GM18519 (cell line): ENCODE data around the gene GFY.

Source experiments
- ATAC-seq: cut with Tn5 transposase; IDR thresholded peaks from one replicate; pipeline ENCODE4 v1.9.1; 2021; ENCODE audit warnings: mild to moderate bottlenecking, moderate library complexity; ENCODE audit not compliant: unreplicated experiment, low FRiP score

GFY gene

DNA sequence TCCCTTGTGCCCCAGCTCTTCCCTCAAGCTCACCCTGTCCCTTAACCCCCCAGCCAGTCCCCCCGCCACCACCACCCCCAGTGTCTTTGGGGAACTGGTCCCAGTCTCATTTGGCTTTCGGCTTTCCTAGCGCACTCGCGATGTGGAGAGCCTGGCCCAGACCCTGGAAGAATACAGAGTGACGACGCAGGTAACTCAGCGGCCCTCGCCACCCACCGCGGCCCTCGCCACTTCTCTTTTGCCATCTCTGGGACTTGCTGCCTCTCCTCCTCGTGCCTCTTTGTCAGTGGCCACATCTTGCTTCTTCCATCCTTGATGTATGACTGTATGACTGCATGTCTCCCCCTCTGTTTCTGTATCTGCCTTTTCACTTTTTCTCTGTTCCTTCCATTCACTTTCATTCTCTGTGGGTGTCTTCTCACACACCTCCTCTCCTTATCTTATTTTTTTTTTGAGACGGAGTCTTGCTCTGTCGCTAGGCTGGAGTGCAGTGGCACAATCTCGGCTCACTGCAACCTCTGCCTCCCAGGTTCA, 17.6 kb upstream of the GFY start:
- no peak for ATAC-seq

DNA sequence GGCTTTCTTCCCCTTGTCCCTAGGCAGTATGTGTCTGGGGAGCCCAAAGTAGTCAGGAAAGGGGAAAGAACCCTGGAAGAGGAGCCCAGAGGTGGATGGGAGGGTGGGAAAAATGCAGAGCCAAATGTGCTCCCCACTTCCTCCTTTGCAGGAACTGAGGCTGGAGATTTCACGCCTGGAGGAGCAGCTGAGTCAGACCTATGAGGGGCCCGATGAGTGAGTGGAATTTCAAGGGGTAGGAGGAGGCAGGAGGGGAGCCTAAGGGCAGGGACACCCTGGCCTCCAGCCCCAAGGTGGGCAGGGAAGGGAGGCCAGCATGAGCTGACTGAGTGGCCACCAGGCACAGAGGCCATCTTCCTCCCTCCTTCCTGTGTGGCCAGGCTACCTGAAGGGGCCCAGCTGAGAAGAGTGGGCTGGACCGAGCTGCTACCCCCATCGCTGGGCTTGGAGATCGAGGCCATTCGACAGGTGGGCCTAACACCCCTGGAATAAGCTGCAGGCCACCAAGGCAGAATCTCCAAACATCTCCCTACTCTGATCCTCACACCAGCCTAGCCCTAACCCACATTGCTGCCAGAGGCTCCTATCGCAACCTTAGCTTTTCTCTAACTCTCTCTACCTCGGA, 16.3 kb upstream of the GFY start:
- ATAC-seq = no peak

DNA sequence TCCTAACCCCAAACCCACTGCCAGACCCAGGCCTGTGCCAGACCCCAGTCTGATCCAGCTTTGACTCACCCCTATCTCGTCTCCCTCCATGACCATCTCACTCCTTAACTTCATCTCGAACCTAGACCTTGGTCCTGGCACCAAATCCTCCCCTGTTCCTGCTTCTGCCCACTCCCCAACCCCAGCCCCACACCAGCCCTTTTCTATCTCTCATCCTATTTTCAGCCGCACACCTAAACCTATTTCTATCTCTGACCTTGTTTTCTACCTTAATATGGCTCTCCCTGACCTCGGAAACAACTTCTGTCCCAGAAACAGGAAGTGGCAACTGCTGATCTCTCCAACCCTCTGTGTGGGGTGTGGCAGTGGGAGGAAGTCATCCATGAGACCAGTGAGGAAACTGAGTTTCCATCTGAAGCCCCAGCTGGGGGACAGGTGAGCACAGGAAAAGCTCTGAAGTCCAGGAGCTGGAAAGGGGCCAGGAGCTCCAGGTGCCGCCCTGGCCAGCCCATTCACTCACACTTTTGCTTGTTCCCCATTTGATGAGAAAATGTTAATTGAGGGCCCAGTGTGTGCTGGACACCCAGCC, 15.7 kb upstream of the GFY start:
- no peak for ATAC-seq

DNA sequence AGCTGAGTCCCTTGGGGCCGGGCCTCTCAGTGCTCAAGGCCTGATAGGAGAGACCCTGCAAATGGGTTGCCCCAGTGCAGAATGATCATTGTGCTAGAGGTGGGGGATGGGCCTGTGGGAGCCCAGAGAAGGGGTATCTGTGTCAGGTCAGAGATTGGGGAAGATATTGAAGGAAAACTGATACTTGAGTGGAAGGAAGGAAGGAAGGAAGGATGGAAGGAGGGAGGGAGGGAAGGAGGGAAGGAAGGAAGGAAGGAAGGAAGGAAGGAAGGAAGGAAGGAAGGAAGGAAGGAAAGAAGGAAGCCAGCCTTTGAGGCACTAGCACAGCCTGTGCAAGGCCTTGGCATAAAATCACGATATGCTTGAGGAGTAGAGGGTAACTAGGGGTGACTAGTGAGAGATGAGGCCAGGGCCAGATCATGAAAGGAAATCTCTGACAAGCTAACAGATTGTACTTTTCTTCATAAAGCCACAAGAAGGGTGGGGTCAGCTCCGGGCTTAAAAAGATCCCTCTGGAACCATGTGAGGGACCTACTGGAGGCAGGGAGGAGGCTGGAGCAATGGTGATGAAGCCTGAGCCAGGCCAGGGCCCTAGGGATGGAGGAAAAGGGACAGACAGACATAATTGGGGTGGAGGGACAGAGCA, 13.4 kb upstream of the GFY start:
- no peak for ATAC-seq

DNA sequence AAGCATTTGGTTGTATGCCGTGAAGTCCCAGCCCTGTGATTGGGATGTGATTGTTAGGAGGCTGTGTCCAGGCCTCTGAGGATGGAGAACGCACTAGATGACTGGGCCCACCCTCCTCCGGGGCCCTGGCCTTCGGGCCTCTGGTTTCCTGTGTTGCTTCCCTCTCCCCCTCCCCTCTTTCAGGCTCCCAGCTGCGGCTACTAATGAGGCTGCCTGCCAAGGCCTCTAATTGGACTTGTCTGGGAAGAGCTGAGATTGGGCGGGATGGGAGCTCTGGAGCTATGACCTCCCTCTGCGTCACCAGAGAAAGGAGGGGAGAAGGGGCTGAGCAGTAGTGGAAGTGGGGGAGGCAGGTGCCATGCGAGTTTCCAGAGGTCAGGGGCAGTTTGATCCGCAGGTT, 11.8 kb upstream of the GFY start:
- no peak for ATAC-seq

DNA sequence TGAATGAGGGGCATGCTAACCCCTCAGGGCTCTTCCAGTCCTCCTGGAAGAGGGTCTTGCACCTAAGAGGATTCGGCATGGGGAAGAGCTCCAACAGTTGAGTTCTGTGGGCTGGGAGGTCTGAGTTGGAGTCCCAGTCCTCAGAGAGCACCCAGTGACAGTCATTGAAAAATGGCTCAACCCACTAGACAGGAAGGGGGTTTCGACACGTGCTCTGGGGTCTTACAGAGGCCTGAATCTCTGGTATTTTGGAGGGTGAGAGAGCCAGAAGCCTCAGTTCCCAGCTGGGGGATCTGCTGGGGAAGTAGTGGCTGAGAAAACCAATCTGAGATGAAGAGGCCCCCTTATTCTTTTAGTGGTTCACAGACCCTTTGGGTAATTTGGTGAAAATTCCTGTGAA, 10.9 kb upstream of the GFY start:
- no peak for ATAC-seq

DNA sequence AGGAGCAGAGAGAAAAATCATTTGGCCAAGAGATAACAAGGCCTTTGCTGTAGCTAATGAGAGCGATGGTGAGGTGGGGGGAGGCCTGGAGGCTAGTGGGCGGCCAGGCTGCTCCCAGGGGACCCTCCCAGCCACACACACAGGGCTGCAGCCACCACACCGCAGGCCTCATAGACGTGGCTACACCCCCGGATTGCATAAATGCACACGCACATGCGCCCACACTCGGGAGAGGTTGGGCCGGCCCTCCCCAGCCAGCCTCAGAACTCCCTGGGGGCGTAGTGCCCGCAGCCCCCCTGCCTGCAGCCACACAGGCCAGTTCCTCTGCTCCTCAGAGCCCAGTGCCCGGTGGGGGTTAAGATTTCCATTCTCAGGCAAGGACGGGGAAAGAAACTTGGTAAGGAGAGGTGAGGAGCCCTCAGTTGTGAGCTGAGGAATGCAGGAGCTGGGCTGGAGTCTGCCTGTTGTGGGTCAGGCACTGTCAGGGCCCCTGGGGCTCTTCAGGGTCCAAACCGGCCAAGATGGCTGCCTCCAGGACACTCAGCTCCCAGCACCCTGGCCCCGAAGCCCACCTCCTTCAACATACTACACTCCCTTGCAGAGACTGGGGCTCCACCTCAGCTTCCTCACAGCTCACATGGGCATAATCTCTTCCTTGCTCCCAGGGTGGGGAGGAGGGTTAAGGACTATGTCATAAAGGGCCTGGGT, 9.9 kb upstream of the GFY start:
- ATAC-seq = no peak

DNA sequence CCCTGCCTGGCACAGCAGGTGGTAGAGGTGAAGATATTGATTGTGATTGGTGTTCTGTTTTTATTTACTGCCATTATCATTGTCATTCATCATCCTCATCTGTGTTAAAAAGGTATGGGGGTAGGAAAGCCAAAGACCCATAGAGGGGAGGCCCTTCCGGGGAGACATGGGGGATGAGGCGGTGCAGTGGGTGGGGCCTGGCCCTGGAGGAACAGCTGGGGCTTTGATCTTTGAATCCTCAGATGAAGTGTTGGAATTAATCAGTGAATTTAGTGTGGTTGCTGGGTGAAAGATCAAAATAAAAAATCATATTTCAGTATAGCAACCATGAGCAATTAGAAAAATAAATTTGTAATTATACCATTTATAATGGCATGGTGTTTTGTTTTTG, 9.4 kb upstream of the GFY start:
- ATAC-seq = no peak

DNA sequence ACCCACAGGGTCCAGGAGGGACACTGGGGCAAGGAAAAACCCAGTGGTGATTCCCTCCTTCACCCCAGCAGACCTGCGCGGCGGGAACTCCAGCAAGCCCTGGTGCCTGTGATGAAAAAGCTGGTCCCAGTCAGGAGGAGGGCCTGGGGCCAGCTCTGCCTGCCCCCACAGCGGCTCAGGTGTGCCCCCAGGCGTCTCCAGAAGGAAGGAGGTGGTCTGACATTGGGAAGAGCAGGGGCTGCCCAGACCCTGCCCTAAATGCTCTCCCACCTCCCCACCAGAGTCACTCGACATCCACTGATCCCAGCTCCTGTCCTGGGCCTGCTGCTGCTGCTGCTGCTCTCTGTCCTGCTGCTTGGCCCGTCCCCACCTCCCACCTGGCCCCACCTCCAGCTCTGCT, 8.1 kb upstream of the GFY start:
- no peak for ATAC-seq

DNA sequence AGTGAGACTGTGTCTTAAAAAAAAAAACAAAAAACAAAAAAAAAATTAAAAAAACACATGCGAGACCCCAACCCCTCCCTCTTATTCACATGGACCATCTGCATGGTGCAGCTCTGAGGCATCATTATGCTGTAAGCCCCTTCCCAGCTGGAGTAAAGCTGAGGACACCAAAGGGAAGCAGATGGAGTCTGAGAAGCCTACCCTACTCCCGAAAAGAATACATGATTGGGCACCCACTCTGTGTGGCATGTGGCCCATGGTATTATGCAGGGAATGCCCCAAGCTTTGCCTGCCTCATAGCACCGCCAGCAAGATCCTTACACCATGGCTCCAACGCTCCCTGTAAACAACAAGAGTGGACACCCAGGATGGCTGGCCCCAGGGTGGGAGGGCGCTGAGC, 6.7 kb upstream of the GFY start:
- ATAC-seq = no peak

DNA sequence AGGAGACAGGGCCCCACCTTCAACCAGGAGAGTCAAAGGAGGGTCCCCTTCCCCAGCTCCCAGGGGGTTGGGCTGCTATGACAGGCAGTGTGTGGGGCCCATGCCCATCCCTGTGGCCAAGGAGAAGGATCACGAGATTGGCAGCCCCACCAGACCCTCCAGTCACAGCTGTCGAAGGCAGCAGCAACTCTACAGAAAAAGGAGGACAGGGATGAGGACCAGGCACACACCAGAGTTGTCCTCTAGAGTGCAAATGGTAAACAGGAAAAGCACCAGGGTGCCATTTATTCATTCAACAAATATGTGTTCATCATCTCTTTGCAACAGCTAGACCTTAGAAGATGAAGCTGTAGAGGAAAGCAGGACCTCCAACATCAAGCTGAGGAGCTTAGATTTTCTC, 6.0 kb upstream of the GFY start:
- ATAC-seq = no peak

DNA sequence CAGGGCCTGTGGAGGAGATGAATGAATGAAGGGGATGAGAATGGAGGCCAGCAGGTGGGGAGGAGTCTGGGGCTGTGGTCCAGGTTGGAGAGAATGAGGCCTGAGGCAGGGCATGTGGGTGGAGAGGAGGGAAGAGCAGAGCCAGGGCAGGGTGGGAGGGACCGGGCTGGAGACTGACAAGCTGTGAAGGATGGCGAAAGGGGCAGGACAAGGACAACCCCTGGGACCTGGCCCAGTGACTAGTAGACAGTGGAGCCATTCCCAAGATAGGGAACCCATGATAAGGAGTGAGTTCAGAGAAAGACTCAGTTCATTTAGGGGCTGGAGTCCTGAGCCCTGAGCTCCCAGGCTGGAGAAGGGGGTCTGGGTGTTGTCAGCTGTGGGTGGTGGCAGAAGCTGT, 5.0 kb upstream of the GFY start:
- no peak for ATAC-seq

DNA sequence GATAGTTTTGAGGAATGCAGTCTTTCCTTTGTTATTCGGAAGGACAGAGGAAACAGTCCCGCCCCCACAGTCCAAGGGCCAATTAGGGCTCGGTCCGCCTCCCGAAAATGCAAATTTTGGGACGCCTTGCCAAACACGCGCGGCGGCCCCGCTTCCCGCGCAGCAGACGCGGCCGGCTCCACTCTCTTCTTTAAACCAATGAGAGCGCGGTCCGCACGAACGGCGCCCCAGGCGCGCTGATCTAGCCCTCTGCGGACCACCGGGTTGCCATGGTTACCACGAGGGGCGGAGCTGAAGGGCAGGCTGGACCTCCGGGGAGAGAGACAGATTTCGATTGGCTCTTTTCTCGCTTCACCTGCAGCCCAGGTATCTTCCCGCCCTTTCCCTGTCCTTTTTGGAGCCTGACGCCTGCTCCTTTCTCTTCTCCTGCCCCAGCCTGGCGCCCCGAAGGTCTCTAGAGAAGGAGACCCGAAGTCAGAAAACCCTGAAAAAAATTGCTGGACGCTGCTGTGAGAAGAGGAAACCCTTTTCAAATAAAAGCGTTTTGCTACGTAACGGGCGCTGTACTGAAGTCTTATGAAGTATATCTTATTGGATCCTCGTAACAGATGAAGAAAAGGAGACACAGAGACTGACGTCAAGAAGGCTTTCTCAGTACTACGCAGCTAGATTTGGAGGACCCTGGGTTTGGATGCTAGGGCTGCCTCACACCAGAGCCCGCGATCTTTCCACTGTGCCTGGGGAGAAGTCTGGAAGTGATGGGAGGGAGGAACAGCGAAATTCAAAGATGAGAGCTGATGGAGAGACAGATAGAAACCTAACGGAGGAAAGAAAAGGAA, 3.9 kb upstream of the GFY start:
- no peak for ATAC-seq

DNA sequence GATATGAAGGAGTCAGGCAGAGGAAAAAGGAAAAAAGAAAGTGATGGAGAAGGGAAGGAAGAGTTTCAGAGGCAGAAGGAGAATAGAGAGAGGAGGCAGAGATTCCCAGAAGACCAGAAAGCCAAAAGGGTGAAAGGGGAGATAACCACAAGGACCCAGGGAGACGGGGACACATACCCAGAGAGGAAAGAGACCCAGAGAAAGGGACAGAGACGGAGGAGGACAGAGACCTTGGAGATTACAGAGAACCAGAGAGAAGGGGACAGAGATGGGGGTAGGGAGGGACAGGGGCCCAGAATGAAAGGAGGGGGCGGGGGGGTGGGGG, 3.3 kb upstream of the GFY start:
- ATAC-seq = no peak

DNA sequence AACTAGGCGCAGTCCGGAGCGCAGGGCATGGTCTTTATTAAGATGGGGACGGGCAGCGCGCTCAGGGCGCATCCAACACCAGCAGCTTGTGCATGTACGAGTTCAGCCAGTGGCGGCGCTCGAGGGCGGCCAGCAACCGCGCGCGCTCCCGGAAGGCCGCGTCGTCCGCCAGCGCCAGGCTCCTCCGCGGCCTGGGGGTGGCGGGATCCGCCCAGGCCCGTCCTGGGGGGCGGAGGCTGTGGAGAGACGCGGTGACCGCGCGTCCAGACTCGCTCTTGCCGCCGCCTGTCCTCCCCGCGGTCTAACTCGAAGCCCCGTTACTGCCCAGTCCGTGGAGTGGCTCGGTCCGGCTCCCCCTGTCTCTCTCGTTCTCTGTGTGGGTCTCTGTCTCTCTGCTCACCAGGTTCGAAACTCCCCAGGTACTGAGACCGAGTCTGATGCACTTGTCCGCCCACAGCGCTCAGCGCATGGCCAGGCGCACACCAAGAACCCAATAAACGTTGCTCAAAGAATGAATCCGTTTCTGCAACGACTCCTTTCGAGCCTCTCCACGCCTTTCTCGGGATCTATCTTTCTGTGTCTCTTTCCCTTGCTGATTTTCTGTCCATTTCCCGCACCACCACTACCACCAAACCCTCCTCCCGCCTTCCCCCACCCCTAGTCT, 2.6 kb upstream of the GFY start:
- ATAC-seq = no peak

DNA sequence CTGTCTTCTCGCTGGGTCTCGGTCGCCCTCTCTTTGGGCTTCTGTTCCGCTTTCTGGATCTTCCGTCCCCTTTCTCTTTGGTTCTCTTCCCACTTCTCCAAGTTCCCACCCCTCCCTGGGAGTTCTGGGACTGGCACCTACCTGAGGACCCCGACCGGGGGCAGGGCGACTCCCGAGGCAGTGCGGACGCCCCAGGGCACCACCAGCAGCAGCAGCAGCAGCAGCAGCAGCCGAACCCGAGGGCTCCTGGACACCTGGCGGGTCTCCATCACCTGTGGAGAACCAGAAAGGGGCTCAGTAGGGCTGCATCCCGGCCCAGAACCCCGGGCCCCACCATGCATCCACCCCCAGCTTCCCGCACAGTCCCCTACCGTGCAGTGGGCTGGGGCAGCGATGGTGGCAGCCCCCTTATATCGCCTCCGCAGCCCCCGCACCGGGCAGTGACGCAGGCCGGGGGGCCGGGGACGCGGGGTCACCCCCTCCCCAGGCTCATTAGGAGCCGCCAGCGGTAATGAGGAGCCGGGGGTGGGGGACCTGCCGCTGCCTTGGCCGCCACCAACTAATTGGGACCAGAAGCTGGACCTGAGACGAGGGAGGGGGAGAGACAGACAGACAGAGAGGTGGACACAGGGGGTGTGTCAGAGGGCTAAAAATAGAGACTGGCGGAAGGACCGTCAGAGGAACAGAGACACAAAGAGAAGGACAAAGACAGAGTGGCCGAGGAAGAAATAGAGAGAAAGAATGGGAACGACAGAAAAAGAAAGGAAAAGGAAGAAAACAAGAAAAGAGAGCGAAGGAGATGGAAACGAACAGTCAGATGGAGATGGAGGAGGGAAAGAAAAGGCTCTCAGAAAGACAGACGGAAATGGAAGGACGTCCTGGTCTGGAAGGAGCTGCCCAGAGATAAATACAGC, 1.9 kb upstream of the GFY start, which contains the start of gene PTH2:
PTH2 (minus strand) TSS at position 371 of the 914 bp plus-strand sequence; CDS start at position 269, 102 bp downstream.
- ATAC-seq = no peak

DNA sequence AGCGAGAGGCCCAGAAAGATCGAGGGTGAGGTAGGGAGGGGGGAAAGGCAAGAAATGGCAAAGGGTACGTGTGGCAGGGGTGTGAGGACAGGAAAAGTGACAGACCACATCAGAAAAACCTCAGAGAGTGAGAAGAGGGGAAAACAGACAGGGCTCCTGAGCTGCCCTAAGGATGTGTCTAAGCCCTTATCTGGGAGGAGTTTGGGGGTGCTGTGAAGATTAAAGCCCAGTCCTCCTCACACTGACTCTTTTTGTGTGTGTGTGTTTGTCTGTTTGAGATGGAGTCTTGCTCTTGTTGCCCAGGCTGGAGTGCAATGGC, 1.2 kb upstream of the GFY start:
- no peak for ATAC-seq

DNA sequence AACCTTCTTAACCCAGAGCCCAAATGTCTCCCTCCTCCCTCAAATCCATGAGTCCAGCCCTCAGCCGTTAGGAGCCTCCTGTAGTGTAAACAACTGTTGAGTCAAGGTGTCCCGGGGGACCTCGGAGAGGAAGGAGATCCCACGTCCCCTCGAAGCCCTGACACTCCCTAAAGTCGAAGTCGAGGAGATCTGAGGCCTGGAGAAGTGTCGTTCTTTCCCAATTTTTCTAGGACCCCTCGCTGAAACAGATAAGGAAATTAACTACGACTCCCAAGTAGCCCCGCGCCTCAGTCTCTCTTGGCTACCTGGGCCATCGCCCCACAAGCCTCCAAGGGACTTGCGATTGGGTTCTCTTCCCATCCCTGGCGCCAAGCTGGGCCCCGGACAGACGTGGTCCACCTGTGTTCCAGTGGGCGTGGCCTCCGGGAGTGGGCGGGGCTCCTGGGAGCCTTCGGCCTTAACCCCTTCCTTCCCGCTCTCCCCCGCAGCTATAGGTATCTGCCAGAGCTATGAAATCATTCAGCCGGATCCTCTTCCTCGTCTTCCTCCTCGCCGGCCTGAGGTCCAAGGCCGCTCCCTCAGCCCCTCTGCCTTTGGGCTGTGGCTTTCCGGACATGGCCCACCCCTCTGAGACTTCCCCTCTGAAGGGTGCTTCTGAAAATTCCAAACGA, 869 bp downstream of the GFY start:
- ATAC-seq = no peak

DNA sequence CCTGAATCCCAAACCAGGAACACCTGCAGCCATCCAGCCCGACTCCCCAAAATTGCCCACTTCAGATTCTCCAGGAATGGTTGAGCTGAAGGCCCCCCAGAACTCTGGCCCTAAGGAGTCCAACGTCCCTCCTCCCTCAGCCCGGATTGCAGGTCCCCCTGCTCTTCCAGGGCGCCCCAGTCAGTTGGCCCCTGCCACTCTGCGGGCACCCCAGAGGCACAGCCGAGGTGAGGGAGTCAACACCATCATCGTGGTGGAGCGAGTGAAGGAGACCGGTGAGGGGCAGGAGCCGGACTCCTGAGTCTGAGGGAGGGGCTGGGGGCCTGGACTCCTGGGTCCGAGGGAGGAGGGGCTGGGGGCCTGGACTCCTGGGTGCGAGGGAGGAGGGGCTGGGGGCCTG, 2.2 kb downstream of the GFY start:
- ATAC-seq = no peak
